ENCODE results near the gene DNM3. TPM values are rescaled to one million over a fixed set of nuclear protein-coding genes. Genes with fewer than 3 reads are reported as not detected.

DNM3 gene
- total RNA-seq: 1.3 and 1.5 TPM in 2 replicates

DNA sequence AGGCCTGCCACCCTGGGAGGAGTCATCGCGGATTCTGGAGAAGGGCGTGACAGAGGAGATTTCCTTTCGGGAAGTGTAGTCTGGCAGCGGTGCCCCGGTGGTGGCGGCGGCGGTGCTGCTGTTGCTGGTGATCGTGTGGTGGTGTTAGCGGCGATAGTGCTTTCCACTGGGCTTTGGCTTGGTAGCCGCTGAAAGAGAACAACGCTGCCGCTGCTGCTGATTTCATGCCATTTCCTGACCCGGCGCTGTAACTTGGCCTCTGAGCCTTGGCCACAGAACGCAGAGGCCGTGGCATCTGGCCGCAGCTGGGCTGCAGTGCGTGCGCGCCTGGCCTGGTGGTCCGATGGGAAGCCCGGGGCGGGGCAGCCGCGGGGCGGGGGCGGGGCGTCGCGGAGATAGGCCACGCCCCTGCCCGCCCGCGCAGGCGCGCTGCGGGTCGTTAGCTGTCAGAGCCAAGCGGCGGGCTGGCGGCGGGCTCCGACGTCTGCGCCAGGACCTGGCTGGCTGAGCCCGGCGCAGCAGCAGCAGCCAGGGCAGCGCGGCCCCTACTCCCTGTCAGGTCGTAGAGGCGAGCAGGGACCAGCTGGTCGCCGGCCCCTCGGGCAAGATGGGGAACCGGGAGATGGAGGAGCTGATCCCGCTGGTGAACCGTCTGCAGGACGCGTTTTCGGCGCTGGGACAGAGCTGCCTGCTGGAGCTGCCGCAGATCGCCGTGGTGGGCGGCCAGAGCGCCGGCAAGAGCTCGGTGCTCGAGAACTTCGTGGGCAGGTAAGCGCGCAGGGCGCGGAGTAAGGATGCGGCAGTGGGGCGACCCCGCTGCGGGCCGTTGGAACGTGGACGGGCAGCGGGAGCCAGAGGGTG, at the start of gene DNM3:
Gene DNM3, plus strand, starts transcription at position 449 of the 861 bp plus-strand sequence. Its CDS starts 159 bp downstream, at position 608.
- intact Hi-C loops (cut with micrococcal nuclease): loop anchor here (1.0 to 10.0 kb wide), 5 partner anchors 39 to 691 kb away; partner anchors contain the start of genes METTL13, PRRC2C, SUCO and VAMP4

- intact Hi-C loops (cut with micrococcal nuclease): no loop called here
Observed at GRCh38 chr1:171792656-171793369, 48.5 kb upstream of the DNM3 start.

DNA sequence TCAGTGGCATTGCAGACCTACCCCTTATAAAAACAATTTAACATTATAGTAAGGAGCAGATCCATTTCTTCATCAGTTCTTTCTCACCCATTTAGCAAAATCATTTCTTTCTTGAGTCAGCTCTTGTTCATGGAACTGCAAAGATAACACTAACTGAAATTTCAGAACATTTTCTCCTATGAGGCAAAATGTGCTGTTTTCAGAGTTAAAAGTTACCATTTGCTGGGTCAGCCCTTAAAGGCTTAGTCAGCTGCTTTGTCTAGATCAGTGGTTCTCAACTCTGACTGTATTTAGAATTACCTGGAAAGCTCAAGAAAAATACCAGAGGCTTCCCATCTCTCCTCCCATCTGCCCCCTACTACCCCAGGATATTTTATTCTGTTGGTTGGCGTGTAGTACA, 47.7 kb upstream of the DNM3 start:
- intact Hi-C loops (cut with micrococcal nuclease): loop anchor here (1.0 kb wide), 1 partner anchor 12 kb away; the partner anchor contains the start of gene METTL13

DNA sequence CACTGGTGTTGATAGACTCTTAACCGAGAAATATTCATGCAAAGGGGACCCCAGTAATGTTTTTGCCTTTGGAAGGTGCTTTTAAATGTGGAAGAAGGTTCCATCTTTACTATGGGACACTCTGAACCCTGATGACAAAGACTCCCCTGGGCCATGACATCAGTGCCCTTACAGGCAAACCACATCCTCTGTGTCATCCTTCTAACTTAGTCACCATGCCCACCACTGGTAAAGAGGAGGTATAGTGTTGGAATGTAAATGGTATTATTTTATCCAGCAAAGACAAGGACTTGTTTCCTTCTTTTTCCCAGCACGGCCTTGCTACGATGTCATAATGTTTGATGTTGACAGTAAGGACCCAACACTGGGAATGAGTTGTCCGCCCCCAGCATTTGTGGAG, 47.2 kb upstream of the DNM3 start:
- intact Hi-C loops (cut with micrococcal nuclease): loop anchor here (1.0 kb wide), 1 partner anchor 13 kb away; the partner anchor contains the start of gene METTL13

DNA sequence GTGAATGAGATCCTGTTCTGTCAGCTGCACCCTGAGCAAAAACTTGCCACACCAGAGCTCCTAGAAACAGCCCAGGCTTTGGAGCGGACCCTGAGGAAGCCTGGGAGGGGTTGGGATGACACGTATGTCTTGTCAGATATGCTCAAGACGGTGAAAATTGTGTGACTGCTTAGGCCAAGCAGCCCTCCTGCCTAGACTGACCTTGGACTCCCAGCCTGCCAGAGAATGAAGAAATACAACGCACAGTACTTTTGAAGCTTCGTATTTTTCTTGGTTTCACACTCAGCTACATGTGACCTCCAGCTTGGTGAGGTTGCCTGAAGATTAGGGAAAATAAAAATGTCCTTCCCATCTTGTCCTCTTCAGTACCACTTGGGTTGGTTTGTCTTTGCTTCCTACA, 44.7 kb upstream of the DNM3 start:
- intact Hi-C loops (cut with micrococcal nuclease): no loop called here

- intact Hi-C loops (cut with micrococcal nuclease): no loop called here
Observed at GRCh38 chr1:171798311-171798710, 43.0 kb upstream of the DNM3 start.

GRCh38 chr1:171798765-171799164, 42.5 kb upstream of the DNM3 start:
- intact Hi-C loops (cut with micrococcal nuclease): no loop called here

DNA sequence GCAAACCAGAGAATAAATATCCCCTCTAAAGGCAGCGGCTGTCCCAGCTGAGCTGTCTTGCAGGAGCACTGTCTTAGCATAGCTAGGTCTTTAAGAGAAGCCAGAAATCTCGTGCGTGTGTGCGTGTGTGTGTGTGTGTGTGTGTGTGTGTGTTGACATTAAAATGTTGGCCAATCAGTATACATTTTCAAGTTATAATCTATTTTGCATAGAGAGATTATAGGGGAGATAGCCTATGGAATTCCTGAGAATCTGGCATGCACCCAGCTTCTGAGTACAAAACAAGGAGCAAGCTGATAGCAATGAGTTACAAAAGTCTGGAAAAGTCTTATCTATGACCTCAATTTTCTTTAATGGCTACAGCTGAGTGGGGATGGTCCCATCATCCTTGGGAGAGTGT, 42.1 kb upstream of the DNM3 start:
- intact Hi-C loops (cut with micrococcal nuclease): no loop called here

- intact Hi-C loops (cut with micrococcal nuclease): loop anchor here (5.0 kb wide), 1 partner anchor 43 kb away; the partner anchor contains the start of gene DNM3
Observed at GRCh38 chr1:171799698-171800097, 41.6 kb upstream of the DNM3 start.

- intact Hi-C loops (cut with micrococcal nuclease): loop anchor here (5.0 kb wide), 1 partner anchor 42 kb away; the partner anchor contains the start of gene DNM3
Observed at GRCh38 chr1:171800342-171800741, 41.0 kb upstream of the DNM3 start.

- intact Hi-C loops (cut with micrococcal nuclease): loop anchor here (1.0 to 5.0 kb wide), 2 partner anchors 41 to 184 kb away; partner anchors contain the start of gene DNM3
Observed at GRCh38 chr1:171800851-171801250, 40.4 kb upstream of the DNM3 start.

DNA sequence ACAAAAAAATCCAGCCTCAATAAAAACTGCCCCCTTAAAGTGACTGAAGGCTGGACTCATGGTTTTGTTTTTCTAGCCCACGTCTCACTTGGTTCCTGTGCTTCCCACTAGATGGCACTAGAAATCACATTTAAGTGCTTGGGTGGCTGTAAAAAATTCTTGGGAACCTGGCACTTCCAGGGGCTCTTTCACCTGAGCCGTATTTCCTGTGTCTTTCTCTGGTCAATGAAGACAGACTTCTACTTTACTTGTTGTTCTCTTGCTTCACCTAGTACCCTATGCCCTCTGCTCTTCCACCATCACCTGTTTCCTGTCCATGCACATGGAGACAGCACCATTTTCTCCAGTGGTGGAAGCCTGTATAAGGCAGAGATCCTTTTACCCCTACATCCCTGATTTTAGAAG, 39.8 kb upstream of the DNM3 start:
- intact Hi-C loops (cut with micrococcal nuclease): loop anchor here (1.0 to 5.0 kb wide), 2 partner anchors 41 to 184 kb away; partner anchors contain the start of gene DNM3

GRCh38 chr1:171802207-171802606, 39.1 kb upstream of the DNM3 start:
- intact Hi-C loops (cut with micrococcal nuclease): loop anchor here (5.0 kb wide), 1 partner anchor 40 kb away; the partner anchor contains the start of gene DNM3

DNA sequence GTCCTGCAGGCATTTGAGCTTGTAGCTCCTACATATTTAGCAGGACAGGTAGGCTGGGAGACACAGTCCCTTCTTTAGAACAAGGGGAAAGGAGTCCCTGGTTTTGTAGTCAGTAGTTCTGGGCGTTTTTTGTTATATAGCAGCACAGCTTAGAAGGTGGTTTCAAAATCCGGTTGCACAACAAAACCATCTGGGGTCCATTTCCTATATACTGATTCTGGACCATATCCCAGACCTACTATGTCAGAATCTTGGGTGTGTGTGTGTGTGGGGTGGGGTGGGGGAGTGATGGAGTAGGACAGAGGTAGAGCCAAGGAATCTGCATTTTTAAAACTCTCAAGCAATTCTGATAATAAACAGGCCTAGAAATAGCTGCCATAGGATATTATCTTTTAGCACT, 38.3 kb upstream of the DNM3 start:
- intact Hi-C loops (cut with micrococcal nuclease): loop anchor here (5.0 kb wide), 1 partner anchor 39 kb away; the partner anchor contains the start of gene DNM3

GRCh38 chr1:171803461-171804022, 37.8 kb upstream of the DNM3 start:
- intact Hi-C loops (cut with micrococcal nuclease): loop anchor here (5.0 kb wide), 1 partner anchor 39 kb away; the partner anchor contains the start of gene DNM3

GRCh38 chr1:171805395-171806115, 35.7 kb upstream of the DNM3 start:
- intact Hi-C loops (cut with micrococcal nuclease): no loop called here

- intact Hi-C loops (cut with micrococcal nuclease): no loop called here
Observed at GRCh38 chr1:171807556-171807955, 33.7 kb upstream of the DNM3 start.

- intact Hi-C loops (cut with micrococcal nuclease): no loop called here
Observed at GRCh38 chr1:171809834-171810233, 31.5 kb upstream of the DNM3 start.

DNA sequence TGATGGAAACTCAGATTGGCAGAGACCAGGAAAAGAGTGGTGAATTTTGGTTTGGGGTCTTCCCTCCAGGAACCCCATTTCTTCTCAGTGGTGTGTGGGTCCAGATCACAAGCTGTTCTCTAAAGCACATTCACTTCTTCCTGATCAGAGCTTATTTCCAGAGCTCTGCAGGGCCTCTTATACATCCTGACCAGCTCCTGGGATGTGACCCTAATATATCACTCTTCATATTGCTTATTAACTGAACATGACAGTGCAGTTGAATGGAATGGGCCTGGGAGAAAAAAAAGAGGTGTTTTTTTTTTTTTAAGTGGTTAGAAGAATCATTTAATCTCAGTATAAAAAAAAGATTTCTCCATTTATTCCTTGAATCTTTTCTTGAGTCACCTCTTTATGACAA, 29.6 kb upstream of the DNM3 start:
- intact Hi-C loops (cut with micrococcal nuclease): no loop called here

GRCh38 chr1:171814692-171815091, 26.6 kb upstream of the DNM3 start:
- intact Hi-C loops (cut with micrococcal nuclease): no loop called here

Data from T-helper 2 cell treated with Interferon-gamma antibody and Interleukin-4, amounts not matched to agents 100 ng/mL and 5 ng/mL, for 36 hours (primary cell).